ENCODE measurements around the gene LITAFD.

Gene LITAFD

DNA sequence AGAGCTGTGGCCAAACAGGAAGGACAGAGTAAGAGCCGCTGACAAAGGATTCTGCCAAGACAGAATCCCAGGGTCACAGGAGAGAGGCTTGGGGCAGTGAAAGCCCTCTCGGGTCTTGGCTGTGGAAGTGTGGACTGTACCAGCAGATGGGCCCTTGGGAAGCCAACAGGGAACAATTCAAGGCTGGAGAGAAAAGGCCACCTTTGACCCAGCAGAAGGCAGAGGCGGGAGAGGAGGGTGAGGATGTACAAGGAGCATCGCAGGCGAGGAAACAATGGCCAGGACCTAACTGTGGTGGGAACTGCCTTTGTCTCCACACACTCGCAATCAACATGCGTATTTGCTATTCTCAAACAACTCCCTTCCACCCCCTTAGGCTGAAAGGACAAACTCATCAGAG lies 29.0 kb upstream of the LITAFD start:
- H4K91ac ChIP-seq (ENCODE audit: low read depth, low read length, poor library complexity) = no peak overlapping the region
- DNase-seq (ENCODE audit: low spot score) = no peak
- H2BK15ac ChIP-seq (ENCODE audit: low read length) = no peak overlapping the region
- H3K9me3 ChIP-seq (replicated peaks in 1 of 2; ENCODE audit: control insufficient read depth in 2 of 2, insufficient read depth in 1 of 2, low read depth in 1 of 2, low read length in 2 of 2) = no peaks in the 10 kb centered on the region
- no peak overlapping the region for H4K8ac ChIP-seq (ENCODE audit: low read depth, low read length)
- H3K4me2 ChIP-seq (ENCODE audit: insufficient read depth, low read length, poor library complexity, severe bottlenecking) = no peak overlapping the region
- no peak overlapping the region for H2AFZ ChIP-seq (ENCODE audit: low read length)
- no CpG with 5 or more reads among the region's 7 CpGs for WGBS, 2 donors (ENCODE audit: extremely low coverage in 2 of 2, insufficient read length in 2 of 2, insufficient replicate concordance in 1 of 2)
- H2BK12ac ChIP-seq (ENCODE audit: low read length) = no peak overlapping the region
- no peak overlapping the region for H2BK120ac ChIP-seq (ENCODE audit: low read depth, low read length)
- no peak overlapping the region for H3K18ac ChIP-seq (ENCODE audit: low read length)
- H3K9ac ChIP-seq (ENCODE audit: low read depth, low read length, poor library complexity) = no peak overlapping the region
- peak overlapping the region; percentile 11 for H3K27ac ChIP-seq (replicated peaks; ENCODE audit: low read length)
- peaks cover 54 to 94% of the 10 kb centered on the region in 2 donors for H3K36me3 ChIP-seq (replicated peaks in 1 of 2; ENCODE audit: control insufficient read depth in 2 of 2, insufficient read depth in 2 of 2, low read length in 2 of 2)
- no peak overlapping the region for H2AK5ac ChIP-seq (ENCODE audit: low read depth, low read length)
- peaks cover 9 to 14% of the 10 kb centered on the region in 2 donors for H3K4me1 ChIP-seq (ENCODE audit: control insufficient read depth in 2 of 2, insufficient read depth in 1 of 2, low read depth in 1 of 2, low read length in 2 of 2)
- peaks cover 0 to 2% (median 0%) of the 10 kb centered on the region in 3 experiments for H3K27me3 ChIP-seq (ENCODE audit: control insufficient read depth in 3 of 3, insufficient read depth in 3 of 3, low read depth in 1 of 3, low read length in 3 of 3)
- no peak overlapping the region for H3K4ac ChIP-seq (ENCODE audit: low read length)
- no peak overlapping the region for H3K23ac ChIP-seq (ENCODE audit: low read depth, low read length, poor library complexity)
- peaks cover 4% of the 10 kb centered on the region for H3K79me1 ChIP-seq (ENCODE audit: low read depth, low read length)
- no peak overlapping the region for H3K4me3 ChIP-seq (ENCODE audit: low read length in 2 of 2)
- H2BK5ac ChIP-seq (ENCODE audit: low read length) = no peak overlapping the region
- no peak overlapping the region for H3K14ac ChIP-seq (ENCODE audit: low read length)

DNA sequence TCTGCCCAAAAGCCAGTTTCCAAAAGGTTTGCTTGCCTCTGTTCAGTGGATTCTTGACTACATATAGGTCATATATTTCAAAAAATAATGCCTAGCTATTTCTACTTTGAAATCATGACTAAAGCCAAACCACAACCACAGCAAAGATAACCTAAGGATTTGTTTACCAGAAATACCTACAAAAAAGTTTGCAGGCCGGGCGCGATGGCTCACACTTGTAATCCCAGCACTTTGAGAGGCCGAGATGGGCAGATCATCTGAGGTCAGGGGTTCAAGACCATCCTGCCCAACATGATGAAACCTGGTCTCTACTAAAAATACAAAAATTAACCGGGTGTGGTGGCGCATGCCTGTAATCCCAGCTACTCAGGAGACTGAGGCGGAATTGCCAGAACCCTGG lies 28.5 kb upstream of the LITAFD start:
- peak overlapping the region; percentile 11 for H3K27ac ChIP-seq (replicated peaks; ENCODE audit: low read length)
- H3K36me3 ChIP-seq (replicated peaks in 1 of 2; ENCODE audit: control insufficient read depth in 2 of 2, insufficient read depth in 2 of 2, low read length in 2 of 2) = peaks cover 57 to 94% of the 10 kb centered on the region in 2 donors

DNA sequence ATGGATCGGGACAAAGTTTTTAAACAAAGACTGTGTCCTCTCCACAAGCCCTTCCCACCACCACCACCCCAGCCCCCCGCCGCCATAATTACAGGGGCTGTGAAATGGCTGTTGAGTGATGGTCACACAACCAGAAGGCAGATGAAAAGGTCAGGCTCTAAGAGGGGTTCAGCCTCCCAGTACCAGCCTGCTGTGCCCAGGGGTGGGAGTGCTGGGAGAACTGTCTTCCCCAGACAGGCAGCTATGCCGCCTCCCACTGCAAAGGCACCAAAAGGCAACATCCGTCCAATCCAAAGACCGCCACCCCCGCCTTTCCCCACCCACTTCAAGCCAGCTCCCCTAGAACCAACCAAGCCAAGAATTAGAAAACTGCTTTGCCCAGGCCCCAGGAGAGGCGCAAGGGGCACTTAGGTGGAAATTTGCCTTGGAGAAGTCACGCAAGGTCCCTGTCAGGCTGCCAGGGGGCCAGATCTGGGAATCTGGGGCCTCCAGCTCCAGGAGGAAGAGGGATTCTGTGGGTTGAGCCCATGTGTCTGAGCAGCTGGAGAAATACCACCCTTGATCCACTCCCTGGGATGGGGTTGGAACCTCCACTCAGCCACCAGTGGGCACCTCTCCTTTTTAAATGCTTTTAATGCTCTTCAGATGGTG lies 27.7 kb upstream of the LITAFD start:
- H3K9ac ChIP-seq (ENCODE audit: low read depth, low read length, poor library complexity) = no peak overlapping the region
- DNase-seq (ENCODE audit: low spot score) = no peak
- peaks cover 61 to 94% of the 10 kb centered on the region in 2 donors for H3K36me3 ChIP-seq (replicated peaks in 1 of 2; ENCODE audit: control insufficient read depth in 2 of 2, insufficient read depth in 2 of 2, low read length in 2 of 2)

More for the DNA sequence above, 28.5 kb upstream of the LITAFD start:
- no peak overlapping the region for H3K9ac ChIP-seq (ENCODE audit: low read depth, low read length, poor library complexity)
- H3K27me3 ChIP-seq (ENCODE audit: control insufficient read depth in 3 of 3, insufficient read depth in 3 of 3, low read depth in 1 of 3, low read length in 3 of 3) = peaks cover 0 to 2% (median 0%) of the 10 kb centered on the region in 3 experiments
- H4K8ac ChIP-seq (ENCODE audit: low read depth, low read length) = no peak overlapping the region
- H3K4me3 ChIP-seq (ENCODE audit: low read length in 2 of 2) = no peak overlapping the region
- H2BK120ac ChIP-seq (ENCODE audit: low read depth, low read length) = no peak overlapping the region
- H3K4me2 ChIP-seq (ENCODE audit: insufficient read depth, low read length, poor library complexity, severe bottlenecking) = no peak overlapping the region
- peaks cover 8 to 14% of the 10 kb centered on the region in 2 donors for H3K4me1 ChIP-seq (ENCODE audit: control insufficient read depth in 2 of 2, insufficient read depth in 1 of 2, low read depth in 1 of 2, low read length in 2 of 2)
- no CpG with 5 or more reads among the region's 7 CpGs for WGBS, 2 donors (ENCODE audit: extremely low coverage in 2 of 2, insufficient read length in 2 of 2, insufficient replicate concordance in 1 of 2)
- H2AFZ ChIP-seq (ENCODE audit: low read length) = no peak overlapping the region
- no peak overlapping the region for H3K14ac ChIP-seq (ENCODE audit: low read length)
- no peak overlapping the region for H3K18ac ChIP-seq (ENCODE audit: low read length)
- no peak overlapping the region for H2BK5ac ChIP-seq (ENCODE audit: low read length)
- H3K4ac ChIP-seq (ENCODE audit: low read length) = no peak overlapping the region
- no peaks in the 10 kb centered on the region for H3K9me3 ChIP-seq (replicated peaks in 1 of 2; ENCODE audit: control insufficient read depth in 2 of 2, insufficient read depth in 1 of 2, low read depth in 1 of 2, low read length in 2 of 2)
- DNase-seq (ENCODE audit: low spot score) = no peak
- no peak overlapping the region for H3K23ac ChIP-seq (ENCODE audit: low read depth, low read length, poor library complexity)
- no peak overlapping the region for H2BK15ac ChIP-seq (ENCODE audit: low read length)
- peaks cover 6% of the 10 kb centered on the region for H3K79me1 ChIP-seq (ENCODE audit: low read depth, low read length)
- H2BK12ac ChIP-seq (ENCODE audit: low read length) = no peak overlapping the region
- no peak overlapping the region for H4K91ac ChIP-seq (ENCODE audit: low read depth, low read length, poor library complexity)
- no peak overlapping the region for H2AK5ac ChIP-seq (ENCODE audit: low read depth, low read length)

DNA sequence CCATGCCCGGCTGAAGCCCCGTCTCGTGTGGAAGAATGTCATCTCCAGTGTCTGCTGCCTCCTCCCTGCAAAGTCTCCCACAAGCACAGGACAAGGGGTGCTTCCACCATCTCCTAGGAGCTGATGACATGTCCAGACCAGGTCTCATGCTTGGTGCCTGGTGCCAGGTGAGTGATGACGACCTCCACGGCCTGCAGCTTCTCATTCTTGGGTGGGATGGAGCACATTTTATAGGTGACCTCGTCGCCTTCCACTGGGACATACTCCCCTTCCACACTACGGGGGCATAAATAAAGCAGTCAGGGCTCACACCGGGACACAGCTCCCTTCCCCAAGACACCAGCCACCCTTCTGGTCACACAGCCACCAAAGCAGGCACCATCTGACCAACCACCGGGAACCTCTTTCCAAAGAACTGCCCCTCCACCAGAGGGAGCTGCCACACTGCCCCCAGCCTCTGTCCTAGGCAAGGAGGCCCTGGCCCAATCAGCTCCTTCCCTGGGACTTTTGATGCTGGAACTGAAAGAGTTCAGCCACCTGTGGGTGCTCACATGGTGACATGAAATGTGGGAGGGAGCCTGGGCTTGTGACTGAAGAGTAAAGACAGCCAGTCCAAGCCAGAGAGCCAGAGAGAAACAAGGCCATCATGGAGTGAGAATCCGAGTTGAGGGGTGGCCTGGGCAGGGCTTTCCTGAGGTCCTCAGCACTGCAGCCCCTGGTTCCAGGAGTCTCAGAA lies 26.9 kb upstream of the LITAFD start:
- no peak overlapping the region for H4K8ac ChIP-seq (ENCODE audit: low read depth, low read length)
- H2BK120ac ChIP-seq (ENCODE audit: low read depth, low read length) = no peak overlapping the region
- H2BK5ac ChIP-seq (ENCODE audit: low read length) = no peak overlapping the region
- peaks cover 18% of the 10 kb centered on the region for H3K79me1 ChIP-seq (ENCODE audit: low read depth, low read length)
- peak overlapping the region; percentile 38 for H3K23ac ChIP-seq (ENCODE audit: low read depth, low read length, poor library complexity)
- H3K14ac ChIP-seq (ENCODE audit: low read length) = no peak overlapping the region
- no CpG with 5 or more reads among the region's 11 CpGs for WGBS, 2 donors (ENCODE audit: extremely low coverage in 2 of 2, insufficient read length in 2 of 2, insufficient replicate concordance in 1 of 2)
- no peak overlapping the region for H3K9ac ChIP-seq (ENCODE audit: low read depth, low read length, poor library complexity)
- no peak overlapping the region for H2BK12ac ChIP-seq (ENCODE audit: low read length)
- no peak overlapping the region for H3K27ac ChIP-seq (replicated peaks; ENCODE audit: low read length)
- H2BK15ac ChIP-seq (ENCODE audit: low read length) = no peak overlapping the region
- H3K4me3 ChIP-seq (ENCODE audit: low read length in 2 of 2) = no peak overlapping the region
- peaks cover 0 to 2% (median 0%) of the 10 kb centered on the region in 3 experiments for H3K27me3 ChIP-seq (ENCODE audit: control insufficient read depth in 3 of 3, insufficient read depth in 3 of 3, low read depth in 1 of 3, low read length in 3 of 3)
- H2AK5ac ChIP-seq (ENCODE audit: low read depth, low read length) = no peak overlapping the region
- H3K18ac ChIP-seq (ENCODE audit: low read length) = no peak overlapping the region
- no peaks in the 10 kb centered on the region for H3K9me3 ChIP-seq (replicated peaks in 1 of 2; ENCODE audit: control insufficient read depth in 2 of 2, insufficient read depth in 1 of 2, low read depth in 1 of 2, low read length in 2 of 2)
- H2AFZ ChIP-seq (ENCODE audit: low read length) = no peak overlapping the region
- H4K91ac ChIP-seq (ENCODE audit: low read depth, low read length, poor library complexity) = no peak overlapping the region
- H3K4me2 ChIP-seq (ENCODE audit: insufficient read depth, low read length, poor library complexity, severe bottlenecking) = no peak overlapping the region
- no peak for DNase-seq (ENCODE audit: low spot score)
- H3K36me3 ChIP-seq (replicated peaks in 1 of 2; ENCODE audit: control insufficient read depth in 2 of 2, insufficient read depth in 2 of 2, low read length in 2 of 2) = peaks cover 57 to 93% of the 10 kb centered on the region in 2 donors
- no peak overlapping the region for H3K4ac ChIP-seq (ENCODE audit: low read length)
- peaks cover 5 to 14% of the 10 kb centered on the region in 2 donors for H3K4me1 ChIP-seq (ENCODE audit: control insufficient read depth in 2 of 2, insufficient read depth in 1 of 2, low read depth in 1 of 2, low read length in 2 of 2)

More for the DNA sequence above, 27.7 kb upstream of the LITAFD start:
- no peak overlapping the region for H2BK5ac ChIP-seq (ENCODE audit: low read length)
- H3K23ac ChIP-seq (ENCODE audit: low read depth, low read length, poor library complexity) = no peak overlapping the region
- no peak overlapping the region for H4K91ac ChIP-seq (ENCODE audit: low read depth, low read length, poor library complexity)
- H3K4ac ChIP-seq (ENCODE audit: low read length) = no peak overlapping the region
- H2BK120ac ChIP-seq (ENCODE audit: low read depth, low read length) = no peak overlapping the region
- no CpG with 5 or more reads among the region's 9 CpGs for WGBS, 2 donors (ENCODE audit: extremely low coverage in 2 of 2, insufficient read length in 2 of 2, insufficient replicate concordance in 1 of 2)
- H2AK5ac ChIP-seq (ENCODE audit: low read depth, low read length) = no peak overlapping the region
- H3K4me2 ChIP-seq (ENCODE audit: insufficient read depth, low read length, poor library complexity, severe bottlenecking) = no peak overlapping the region
- H2BK12ac ChIP-seq (ENCODE audit: low read length) = no peak overlapping the region
- peaks cover 0 to 2% (median 0%) of the 10 kb centered on the region in 3 experiments for H3K27me3 ChIP-seq (ENCODE audit: control insufficient read depth in 3 of 3, insufficient read depth in 3 of 3, low read depth in 1 of 3, low read length in 3 of 3)
- no peak overlapping the region for H4K8ac ChIP-seq (ENCODE audit: low read depth, low read length)
- H2AFZ ChIP-seq (ENCODE audit: low read length) = no peak overlapping the region
- peaks cover 13% of the 10 kb centered on the region for H3K79me1 ChIP-seq (ENCODE audit: low read depth, low read length)
- H3K18ac ChIP-seq (ENCODE audit: low read length) = no peak overlapping the region
- no peaks in the 10 kb centered on the region for H3K9me3 ChIP-seq (replicated peaks in 1 of 2; ENCODE audit: control insufficient read depth in 2 of 2, insufficient read depth in 1 of 2, low read depth in 1 of 2, low read length in 2 of 2)
- H3K14ac ChIP-seq (ENCODE audit: low read length) = no peak overlapping the region
- H2BK15ac ChIP-seq (ENCODE audit: low read length) = no peak overlapping the region
- no peak overlapping the region for H3K27ac ChIP-seq (replicated peaks; ENCODE audit: low read length)
- H3K4me1 ChIP-seq (ENCODE audit: control insufficient read depth in 2 of 2, insufficient read depth in 1 of 2, low read depth in 1 of 2, low read length in 2 of 2) = peaks cover 8 to 14% of the 10 kb centered on the region in 2 donors
- H3K4me3 ChIP-seq (ENCODE audit: low read length in 2 of 2) = no peak overlapping the region

Data from neuronal stem cell (in vitro differentiated cells).